MM.1S (cell line): Measurements from ENCODE around the gene PLCH2.

ENCODE experiments used
- EZH2 ChIP-seq: fragments of 300-600 bp; sonication (generic); optimal IDR thresholded peaks from 2 replicates; pipeline ENCODE3; 2017; ENCODE audit warnings: low read depth, mild to moderate bottlenecking, antibody characterized with exemption, low read length, mixed read lengths
- EZH2phosphoT487 ChIP-seq: fragments of 300-600 bp; sonication (generic); IDR thresholded peaks from 2 replicates; pipeline ENCODE4 v1.6.1; 2018; ENCODE audit warnings: antibody characterized with exemption, low read length
- TF ChIP-seq, protein P1 (sequence below): fragments of 300-600 bp; sonication (generic); IDR thresholded peaks from 2 replicates; pipeline ENCODE4 v1.5.1; 2016; ENCODE audit warnings: antibody characterized with exemption, low read length, mixed read lengths

DNA sequence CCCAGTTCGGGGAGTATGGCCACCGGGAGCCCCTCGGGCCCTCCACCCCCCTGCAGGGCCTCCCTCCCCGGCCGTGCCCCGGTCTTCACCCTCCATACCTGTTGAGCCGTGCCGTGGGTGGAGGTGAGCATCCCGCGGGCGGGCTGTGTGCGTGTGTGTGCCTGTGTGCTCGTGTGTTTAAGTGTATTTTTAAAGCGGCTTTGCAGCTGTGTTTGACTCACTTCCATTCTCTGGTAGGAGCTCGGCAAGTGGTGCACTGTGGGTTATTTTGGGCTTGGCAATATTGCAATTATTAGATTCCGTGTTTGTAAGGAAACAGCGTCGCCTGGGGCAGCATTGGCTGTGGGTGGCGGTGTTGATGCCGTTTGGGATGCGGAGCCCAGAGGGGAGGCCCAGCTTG lies 20.3 kb upstream of the PLCH2 start:
- TF ChIP-seq, protein P1, sequence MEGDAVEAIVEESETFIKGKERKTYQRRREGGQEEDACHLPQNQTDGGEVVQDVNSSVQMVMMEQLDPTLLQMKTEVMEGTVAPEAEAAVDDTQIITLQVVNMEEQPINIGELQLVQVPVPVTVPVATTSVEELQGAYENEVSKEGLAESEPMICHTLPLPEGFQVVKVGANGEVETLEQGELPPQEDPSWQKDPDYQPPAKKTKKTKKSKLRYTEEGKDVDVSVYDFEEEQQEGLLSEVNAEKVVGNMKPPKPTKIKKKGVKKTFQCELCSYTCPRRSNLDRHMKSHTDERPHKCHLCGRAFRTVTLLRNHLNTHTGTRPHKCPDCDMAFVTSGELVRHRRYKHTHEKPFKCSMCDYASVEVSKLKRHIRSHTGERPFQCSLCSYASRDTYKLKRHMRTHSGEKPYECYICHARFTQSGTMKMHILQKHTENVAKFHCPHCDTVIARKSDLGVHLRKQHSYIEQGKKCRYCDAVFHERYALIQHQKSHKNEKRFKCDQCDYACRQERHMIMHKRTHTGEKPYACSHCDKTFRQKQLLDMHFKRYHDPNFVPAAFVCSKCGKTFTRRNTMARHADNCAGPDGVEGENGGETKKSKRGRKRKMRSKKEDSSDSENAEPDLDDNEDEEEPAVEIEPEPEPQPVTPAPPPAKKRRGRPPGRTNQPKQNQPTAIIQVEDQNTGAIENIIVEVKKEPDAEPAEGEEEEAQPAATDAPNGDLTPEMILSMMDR: no peak
- TF ChIP-seq EZH2 (no peak), EZH2phosphoT487 (no peak)
